NK-92 (cell line): ENCODE data around the gene GAK.

Experiments
- DNase-seq: peaks from one replicate; lab custom pipeline; 2025; ENCODE audit not compliant: unreplicated experiment; lab: John Stamatoyannopoulos, UW

GAK gene

GRCh38 chr4:851701-852430 is 80.2 kb downstream of the GAK start:
- DNase-seq: no peak

GRCh38 chr4:850323-850945 is 81.7 kb downstream of the GAK start:
- DNase-seq: no peak

GRCh38 chr4:849478-850175 is 82.5 kb downstream of the GAK start:
- no peak for DNase-seq

- DNase-seq: no peak
These were observed 83.2 kb downstream of the GAK start for GRCh38 chr4:848803-849477.

- DNase-seq: no peak
These were observed 83.8 kb downstream of the GAK start for GRCh38 chr4:848307-848691.

- no peak for DNase-seq
These were observed 86.3 kb downstream of the GAK start for GRCh38 chr4:845836-846251.

GRCh38 chr4:845233-845835 is 86.8 kb downstream of the GAK start:
- DNase-seq: no peak

- DNase-seq: no peak
These were observed 87.3 kb downstream of the GAK start for GRCh38 chr4:844752-845232.

GRCh38 chr4:839675-840443 is 92.3 kb downstream of the GAK start:
- no peak for DNase-seq

GRCh38 chr4:837772-838171 is 94.3 kb downstream of the GAK start:
- DNase-seq: no peak

GRCh38 chr4:836750-837301 is 95.3 kb downstream of the GAK start:
- no peak for DNase-seq

- DNase-seq: no peak
These were observed 96.1 kb downstream of the GAK start for GRCh38 chr4:836003-836511.

GRCh38 chr4:835148-836002 is 96.7 kb downstream of the GAK start:
- no peak for DNase-seq

GRCh38 chr4:834368-835147 is 97.6 kb downstream of the GAK start:
- no peak for DNase-seq

- no peak for DNase-seq
These were observed 98.3 kb downstream of the GAK start for GRCh38 chr4:833731-834367.

- no peak for DNase-seq
These were observed 99.0 kb downstream of the GAK start for GRCh38 chr4:833156-833555.

GRCh38 chr4:832536-832935 is 99.6 kb downstream of the GAK start:
- no peak for DNase-seq

GRCh38 chr4:832108-832507 is 100.0 kb downstream of the GAK start:
- DNase-seq: no peak
